DND-41 (cell line): Measurements from ENCODE around the gene TNFSF12.

ENCODE experiments used
- ATAC-seq: fragments of 200-7000 bp; cut with Tn5 transposase; 3 replicates; pipeline ENCODE4 v1.9.1; 2021; ENCODE audit warnings: low read depth; ENCODE audit not compliant: insufficient read depth
- DNase-seq: peaks from one replicate; pipeline ENCODE4 v3.0.0-alpha.2; 2020
- H2AFZ ChIP-seq: 2 replicates; pipeline ENCODE4 v1.6.0; 2012; ENCODE audit warnings: low read depth, low read length
- H3K27ac ChIP-seq: 2 replicates; pipeline ENCODE4 v1.5.1; 2012; ENCODE audit warnings: low read length, inconsistent platforms
- H3K27me3 ChIP-seq: fragments of 200-600 bp; sonication (generic); 2 replicates; pipeline ENCODE4 v1.6.0; 2012; ENCODE audit warnings: low read length, mild to moderate bottlenecking, inconsistent platforms; ENCODE audit not compliant: insufficient read depth, poor library complexity
- H3K36me3 ChIP-seq: 2 replicates; pipeline ENCODE4 v1.5.1; 2012; ENCODE audit warnings: low read length, inconsistent platforms; ENCODE audit not compliant: insufficient read depth
- H3K4me1 ChIP-seq: 2 replicates; pipeline ENCODE4 v1.5.1; 2012; ENCODE audit warnings: mild to moderate bottlenecking, low read length; ENCODE audit not compliant: insufficient read depth
- H3K4me2 ChIP-seq: 2 replicates; pipeline ENCODE4 v1.6.0; 2012; ENCODE audit warnings: mild to moderate bottlenecking, moderate library complexity, low read length, inconsistent platforms; ENCODE audit not compliant: insufficient read depth
- H3K4me3 ChIP-seq, 2 experiments: fragments of 200-600 bp in 1 of 2; shearing (Covaris generic) in 1 of 2; 2 replicates each; pipeline ENCODE4 v1.5.1; 2012 to 2016; ENCODE audit warnings: inconsistent platforms in 2 of 2, low read length in 2 of 2, mild to moderate bottlenecking in 2 of 2, low read depth in 1 of 2, moderate library complexity in 1 of 2
- H3K79me2 ChIP-seq: 2 replicates; pipeline ENCODE4 v1.6.0; 2012; ENCODE audit warnings: low read length, inconsistent platforms; ENCODE audit not compliant: insufficient read depth
- H3K9ac ChIP-seq: 2 replicates; pipeline ENCODE4 v1.6.0; 2012; ENCODE audit warnings: low read depth, mild to moderate bottlenecking, inconsistent platforms, low read length, moderate library complexity
- H3K9me3 ChIP-seq: 2 replicates; pipeline ENCODE4 v1.5.1; 2012; ENCODE audit warnings: low read length, moderate library complexity, mild to moderate bottlenecking, inconsistent platforms; ENCODE audit not compliant: insufficient read depth, severe bottlenecking
- H4K20me1 ChIP-seq: 2 replicates; pipeline ENCODE4 v1.6.0; 2012; ENCODE audit warnings: low read length; ENCODE audit not compliant: insufficient read depth
- CTCF ChIP-seq: IDR thresholded peaks from 2 replicates; pipeline ENCODE4 v1.5.1; 2012; ENCODE audit warnings: borderline replicate concordance, low read length, moderate library complexity, mild to moderate bottlenecking; ENCODE audit not compliant: poor library complexity, severe bottlenecking; ENCODE audit errors: extremely low read depth
- EZH2 ChIP-seq: IDR thresholded peaks from 3 replicates; pipeline ENCODE4 v1.6.1; 2012; ENCODE audit warnings: borderline replicate concordance, low read depth, mild to moderate bottlenecking, moderate library complexity, low read length, inconsistent platforms; ENCODE audit not compliant: severe bottlenecking

Gene TNFSF12

GRCh38 chr17:7556627-7557026 is 7.8 kb downstream of the TNFSF12 start:
- DNase-seq = no peak
- H3K79me2 ChIP-seq = peaks cover 11% of the 10 kb centered on the region; the same call in 1 of the 2 replicates
- ATAC-seq = no peak
- H3K36me3 ChIP-seq = no peaks in the 10 kb centered on the region
- no peak overlapping the region for H3K9ac ChIP-seq
- no peaks in the 10 kb centered on the region for H3K27me3 ChIP-seq
- H3K27ac ChIP-seq = no peak overlapping the region
- no peak overlapping the region for H3K4me3 ChIP-seq
- TF ChIP-seq CTCF (no peak), EZH2 (no peak)
- H2AFZ ChIP-seq = no peak overlapping the region
- no peaks in the 10 kb centered on the region for H3K9me3 ChIP-seq
- peaks cover 44% of the 10 kb centered on the region for H3K4me1 ChIP-seq
- H4K20me1 ChIP-seq = no peaks in the 10 kb centered on the region
- H3K4me2 ChIP-seq = no peak overlapping the region

- H3K27me3 ChIP-seq = no peaks in the 10 kb centered on the region
- no peak overlapping the region for H3K27ac ChIP-seq
- DNase-seq (no peak), ATAC-seq (no peak)
- H3K36me3 ChIP-seq = no peaks in the 10 kb centered on the region
- no peak overlapping the region for H3K9ac ChIP-seq
- no peak for TF ChIP-seq CTCF
- no peak for TF ChIP-seq EZH2
- H3K79me2 ChIP-seq = peaks cover 16% of the 10 kb centered on the region
- no peak overlapping the region for H2AFZ ChIP-seq
- no peaks in the 10 kb centered on the region for H4K20me1 ChIP-seq
- H3K9me3 ChIP-seq = no peaks in the 10 kb centered on the region
- H3K4me2 ChIP-seq = no peak overlapping the region
- peaks cover 38% of the 10 kb centered on the region for H3K4me1 ChIP-seq
- no peak overlapping the region for H3K4me3 ChIP-seq
Observed at GRCh38 chr17:7557147-7557764, 8.4 kb downstream of the TNFSF12 start.

- ATAC-seq = no peak
- no peak for DNase-seq
- Histone ChIP-seq H4K20me1 (peaks cover 1% of the 10 kb centered on the region; the same call in 1 of the 2 replicates), H3K27ac (no peak overlapping the region), H3K4me3 (no peak overlapping the region), H3K4me2 (no peak overlapping the region), H3K36me3 (peaks cover 4% of the 10 kb centered on the region), H3K27me3 (no peaks in the 10 kb centered on the region), H3K9me3 (no peaks in the 10 kb centered on the region), H3K79me2 (peaks cover 23% of the 10 kb centered on the region), H3K9ac (no peak overlapping the region), H2AFZ (no peak overlapping the region), H3K4me1 (peaks cover 37% of the 10 kb centered on the region)
- TF ChIP-seq EZH2 = no peak
- TF ChIP-seq CTCF = no peak
Observed at GRCh38 chr17:7557775-7558543, 9.1 kb downstream of the TNFSF12 start.
